Measurements from ENCODE around the gene AGMO.

DNA sequence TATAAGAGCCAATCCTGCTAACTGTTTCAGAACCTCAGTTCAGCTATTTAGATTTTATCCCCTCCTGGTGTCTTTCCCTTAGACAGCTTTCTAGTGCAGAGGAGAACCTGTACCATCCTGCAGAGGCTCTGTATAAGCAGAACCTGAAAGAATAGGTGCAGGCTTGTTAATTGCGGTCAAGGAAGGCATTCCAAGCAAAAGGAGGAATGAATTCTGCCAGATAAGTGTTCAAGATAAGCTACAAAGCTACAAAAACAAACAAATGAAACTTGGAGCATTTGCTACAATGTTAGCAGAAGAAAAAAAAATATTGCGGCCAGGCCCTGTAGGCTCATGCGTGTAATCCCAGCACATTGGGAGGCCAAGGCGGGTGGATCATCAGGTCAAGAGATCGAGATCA is 32.6 kb upstream of the AGMO start:
- TF ChIP-seq, protein P1, sequence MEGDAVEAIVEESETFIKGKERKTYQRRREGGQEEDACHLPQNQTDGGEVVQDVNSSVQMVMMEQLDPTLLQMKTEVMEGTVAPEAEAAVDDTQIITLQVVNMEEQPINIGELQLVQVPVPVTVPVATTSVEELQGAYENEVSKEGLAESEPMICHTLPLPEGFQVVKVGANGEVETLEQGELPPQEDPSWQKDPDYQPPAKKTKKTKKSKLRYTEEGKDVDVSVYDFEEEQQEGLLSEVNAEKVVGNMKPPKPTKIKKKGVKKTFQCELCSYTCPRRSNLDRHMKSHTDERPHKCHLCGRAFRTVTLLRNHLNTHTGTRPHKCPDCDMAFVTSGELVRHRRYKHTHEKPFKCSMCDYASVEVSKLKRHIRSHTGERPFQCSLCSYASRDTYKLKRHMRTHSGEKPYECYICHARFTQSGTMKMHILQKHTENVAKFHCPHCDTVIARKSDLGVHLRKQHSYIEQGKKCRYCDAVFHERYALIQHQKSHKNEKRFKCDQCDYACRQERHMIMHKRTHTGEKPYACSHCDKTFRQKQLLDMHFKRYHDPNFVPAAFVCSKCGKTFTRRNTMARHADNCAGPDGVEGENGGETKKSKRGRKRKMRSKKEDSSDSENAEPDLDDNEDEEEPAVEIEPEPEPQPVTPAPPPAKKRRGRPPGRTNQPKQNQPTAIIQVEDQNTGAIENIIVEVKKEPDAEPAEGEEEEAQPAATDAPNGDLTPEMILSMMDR (IDR thresholded peaks at IDR 0.05), result no peak
- TF ChIP-seq POLR2A (IDR thresholded peaks at IDR 0.05), result no peak

Measured in breast epithelium (tissue), 3 donors.